ENCODE data around the gene TMEM59. TPM values are rescaled to one million over a fixed set of nuclear protein-coding genes. Genes with fewer than 3 reads are reported as not detected.

Gene TMEM59
- total RNA-seq, 6 experiments from 2014 or later = 133 to 379 (median 280) TPM

DNA sequence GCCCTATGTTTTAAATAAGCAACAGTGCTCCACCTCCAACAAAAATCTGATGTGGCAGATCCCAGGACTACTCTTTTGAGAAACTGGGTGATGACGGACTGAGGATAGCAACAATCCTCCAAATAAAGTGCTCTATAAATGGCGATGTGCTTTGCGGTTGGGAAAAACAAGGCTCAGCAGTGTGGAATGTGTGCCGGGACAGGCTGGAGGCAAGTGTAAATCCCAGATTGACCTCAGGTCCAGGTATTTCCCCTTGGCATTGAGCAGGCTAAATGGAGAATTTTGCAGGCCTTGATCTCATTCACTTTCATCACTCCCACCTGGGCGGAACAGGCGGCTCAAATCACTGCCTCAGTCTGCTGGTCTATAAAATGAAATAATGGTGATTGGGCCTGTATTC, 71.8 kb downstream of the TMEM59 start:
- TF ChIP-seq, protein P1, sequence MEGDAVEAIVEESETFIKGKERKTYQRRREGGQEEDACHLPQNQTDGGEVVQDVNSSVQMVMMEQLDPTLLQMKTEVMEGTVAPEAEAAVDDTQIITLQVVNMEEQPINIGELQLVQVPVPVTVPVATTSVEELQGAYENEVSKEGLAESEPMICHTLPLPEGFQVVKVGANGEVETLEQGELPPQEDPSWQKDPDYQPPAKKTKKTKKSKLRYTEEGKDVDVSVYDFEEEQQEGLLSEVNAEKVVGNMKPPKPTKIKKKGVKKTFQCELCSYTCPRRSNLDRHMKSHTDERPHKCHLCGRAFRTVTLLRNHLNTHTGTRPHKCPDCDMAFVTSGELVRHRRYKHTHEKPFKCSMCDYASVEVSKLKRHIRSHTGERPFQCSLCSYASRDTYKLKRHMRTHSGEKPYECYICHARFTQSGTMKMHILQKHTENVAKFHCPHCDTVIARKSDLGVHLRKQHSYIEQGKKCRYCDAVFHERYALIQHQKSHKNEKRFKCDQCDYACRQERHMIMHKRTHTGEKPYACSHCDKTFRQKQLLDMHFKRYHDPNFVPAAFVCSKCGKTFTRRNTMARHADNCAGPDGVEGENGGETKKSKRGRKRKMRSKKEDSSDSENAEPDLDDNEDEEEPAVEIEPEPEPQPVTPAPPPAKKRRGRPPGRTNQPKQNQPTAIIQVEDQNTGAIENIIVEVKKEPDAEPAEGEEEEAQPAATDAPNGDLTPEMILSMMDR (IDR thresholded peaks at IDR 0.05) = no peak
- TF ChIP-seq POLR2A (IDR thresholded peaks at IDR 0.05) = no peak
- peak overlapping the region in 1 of 3 donors; percentile 93 for H3K27ac ChIP-seq

DNA sequence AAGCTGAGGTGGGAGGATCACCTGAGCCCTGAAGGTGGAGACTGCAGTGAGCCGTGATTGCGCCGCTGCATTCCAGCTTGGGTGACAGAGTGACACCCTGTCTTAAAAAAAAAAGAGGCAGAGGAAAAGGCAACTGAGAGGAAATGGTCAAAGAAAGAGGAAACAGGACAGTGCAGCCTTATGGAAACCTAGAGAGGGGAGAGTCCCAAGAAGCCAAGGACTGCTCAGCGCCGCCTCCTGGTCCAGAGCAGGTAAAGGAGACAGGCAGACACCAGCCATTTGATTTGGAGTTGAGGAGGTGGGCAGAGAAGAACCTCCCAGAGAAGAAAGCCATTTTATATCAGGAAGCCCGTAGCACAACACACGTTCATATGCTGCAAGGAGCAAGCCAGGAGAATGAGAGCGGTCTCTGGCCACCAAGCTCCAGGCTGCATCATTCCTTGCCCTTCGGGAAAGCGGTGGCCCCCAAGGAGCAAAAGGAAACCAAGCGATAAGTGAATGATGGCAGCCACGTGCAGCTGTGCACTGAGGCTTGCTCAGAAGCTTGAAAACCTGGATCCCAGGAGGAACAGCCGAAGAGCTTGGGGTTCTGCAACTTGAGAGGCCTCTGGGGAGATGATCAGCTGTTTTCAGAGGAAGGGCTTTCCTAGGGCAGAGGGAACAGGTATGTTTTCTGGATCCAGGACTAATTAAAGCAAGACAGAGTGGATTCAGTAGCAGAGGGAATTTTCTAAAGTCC, 73.1 kb downstream of the TMEM59 start:
- Histone ChIP-seq H3K4me1 (peaks cover 0 to 19% (median 8%) of the 10 kb centered on the region in 4 donors), H3K36me3 (no peaks in the 10 kb centered on the region), H3K27me3 (no peaks in the 10 kb centered on the region), H3K4me3 (no peak overlapping the region), H3K9me3 (no peaks in the 10 kb centered on the region), H3K27ac (no peak overlapping the region)
- DNase-seq (no peak), ATAC-seq (no peak)
- WGBS (ENCODE audit: insufficient coverage, low coverage, low lambda C conversion rate, missing lambda C conversion rate) = 84% methylated on average over 13 of the region's 13 CpGs
- no peak for TF ChIP-seq POLR2A (IDR thresholded peaks at IDR 0.05)
- TF ChIP-seq, protein P1 (IDR thresholded peaks at IDR 0.05) = no peak
- intact Hi-C loops (cut with DNase I) = no loop called here

More for the DNA sequence above, 71.8 kb downstream of the TMEM59 start:
- intact Hi-C loops (cut with DNase I) = no loop called here
- DNase-seq = peak in 1 of 3 donors; percentile 29
- no peaks in the 10 kb centered on the region for H3K27me3 ChIP-seq
- peaks cover 0 to 19% (median 8%) of the 10 kb centered on the region in 4 donors for H3K4me1 ChIP-seq
- no peaks in the 10 kb centered on the region for H3K9me3 ChIP-seq
- H3K4me3 ChIP-seq = no peak overlapping the region
- WGBS (ENCODE audit: insufficient coverage, low coverage, low lambda C conversion rate, missing lambda C conversion rate) = 60% methylated on average over 3 of the region's 6 CpGs
- no peaks in the 10 kb centered on the region for H3K36me3 ChIP-seq
- peak; percentile 6 to 70 (median 34) for ATAC-seq

Small RNA genes lying within 50 kb of the gene (microRNA-seq; reads per million reads assigned to microRNA genes)
- 0.87 to 4.5 reads per million in 2 donors for gene MIR4781

Small RNA genes lying within 50 kb of the gene (small RNA-seq; reads per million reads assigned to genes)
- gene AL353898.1 = 0 reads per million in 2 experiments
- gene AL353898.2 = 0 reads per million in 2 experiments

Other genes starting within 250 kb of the TMEM59 start
- gene NDC1, start 214.9 kb downstream of the TMEM59 start, total RNA-seq = 10 to 100 TPM in 2 of 6 experiments, 1 to 10 TPM in 4; 4.3 to 10.9 (median 5.7) TPM
- 10 to 100 TPM; 20.5 to 34.5 (median 25.4) TPM for gene YIPF1, start 163.4 kb downstream of the TMEM59 start, total RNA-seq
- 100 to 1,000 TPM in 3 of 6 experiments, 10 to 100 TPM in 3; 27.2 to 132 (median 72.1) TPM for gene DIO1, start 159.0 kb downstream of the TMEM59 start, total RNA-seq
- 10 to 100 TPM; 11.7 to 19.3 (median 12.9) TPM for gene IFT25, start 107.5 kb downstream of the TMEM59 start, total RNA-seq
- 10 to 100 TPM in 4 of 6 experiments, 1 to 10 TPM in 2; 9.7 to 19.9 (median 14.8) TPM for gene LRRC42, start 106.9 kb downstream of the TMEM59 start, total RNA-seq
- under 1 TPM in 2 of 6 experiments, not detected in 4; 0.44 to 0.57 TPM for gene LDLRAD1, start 35.0 kb downstream of the TMEM59 start, total RNA-seq
- 1 to 10 TPM; 1.2 to 2.9 (median 1.8) TPM for gene TCEANC2, start 404 bp upstream of the TMEM59 start, total RNA-seq
- gene CDCP2, start 99.8 kb upstream of the TMEM59 start, total RNA-seq = not detected
- gene CYB5RL, start 146.8 kb upstream of the TMEM59 start, total RNA-seq = 1 to 10 TPM; 2.5 to 4.6 (median 3.0) TPM
- 100 to 1,000 TPM in 1 of 6 experiments, 10 to 100 TPM in 5; 56.2 to 108 (median 73.4) TPM for gene MRPL37, start 147.0 kb upstream of the TMEM59 start, total RNA-seq